ENCODE data around the gene TPP1. TPM values are rescaled to one million over a fixed set of nuclear protein-coding genes. Genes with fewer than 3 reads are reported as not detected.

Gene TPP1
- total and polyA plus RNA-seq, 9 donors: 21.0 to 360 (median 58.2) TPM

DNA sequence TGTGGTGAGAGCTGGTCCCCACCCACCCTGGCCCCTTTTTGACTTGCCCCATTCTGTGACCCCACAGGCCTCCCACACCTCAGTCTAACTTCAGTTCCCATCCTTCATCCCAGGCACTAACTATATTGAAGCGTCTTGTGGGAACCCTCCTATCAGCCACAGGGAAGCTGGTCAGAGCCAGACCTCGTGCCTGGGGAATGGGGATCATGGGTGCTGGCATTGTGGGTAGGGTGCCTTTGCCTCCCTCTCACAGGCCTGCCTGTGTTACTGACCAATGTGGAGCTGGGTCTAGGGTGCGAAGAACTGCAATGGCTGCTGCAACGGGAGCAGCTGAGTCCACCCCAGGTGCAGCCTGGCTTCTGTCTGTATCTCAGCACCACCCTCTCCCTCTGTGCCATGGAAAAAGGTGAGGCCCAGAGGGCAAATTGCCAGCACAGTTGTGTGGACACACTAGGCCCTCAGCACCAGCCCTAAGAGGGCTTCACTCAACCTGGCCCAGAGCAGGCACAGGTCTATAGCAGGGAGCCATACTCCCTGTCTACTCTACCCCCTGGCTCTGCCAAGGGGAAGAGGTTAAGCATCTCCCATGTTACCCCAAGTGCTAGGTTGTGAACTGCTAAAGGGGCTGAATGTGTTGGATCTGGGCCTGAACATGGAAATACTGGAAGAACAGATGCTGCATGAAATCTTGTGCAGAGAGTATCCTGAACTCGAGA is 53.1 kb downstream of the TPP1 start:
- intact Hi-C loops (cut with DNase I): no loop called here
- peaks cover 3% of the 10 kb centered on the region for H3K4me1 ChIP-seq (ENCODE audit: insufficient read depth)
- H3K36me3 ChIP-seq: no peaks in the 10 kb centered on the region
- DNase-seq: no peak
- 83 to 87% (median 85%) methylated on average over 5 of the region's 5 CpGs for WGBS, 3 donors
- TF ChIP-seq, protein P1, sequence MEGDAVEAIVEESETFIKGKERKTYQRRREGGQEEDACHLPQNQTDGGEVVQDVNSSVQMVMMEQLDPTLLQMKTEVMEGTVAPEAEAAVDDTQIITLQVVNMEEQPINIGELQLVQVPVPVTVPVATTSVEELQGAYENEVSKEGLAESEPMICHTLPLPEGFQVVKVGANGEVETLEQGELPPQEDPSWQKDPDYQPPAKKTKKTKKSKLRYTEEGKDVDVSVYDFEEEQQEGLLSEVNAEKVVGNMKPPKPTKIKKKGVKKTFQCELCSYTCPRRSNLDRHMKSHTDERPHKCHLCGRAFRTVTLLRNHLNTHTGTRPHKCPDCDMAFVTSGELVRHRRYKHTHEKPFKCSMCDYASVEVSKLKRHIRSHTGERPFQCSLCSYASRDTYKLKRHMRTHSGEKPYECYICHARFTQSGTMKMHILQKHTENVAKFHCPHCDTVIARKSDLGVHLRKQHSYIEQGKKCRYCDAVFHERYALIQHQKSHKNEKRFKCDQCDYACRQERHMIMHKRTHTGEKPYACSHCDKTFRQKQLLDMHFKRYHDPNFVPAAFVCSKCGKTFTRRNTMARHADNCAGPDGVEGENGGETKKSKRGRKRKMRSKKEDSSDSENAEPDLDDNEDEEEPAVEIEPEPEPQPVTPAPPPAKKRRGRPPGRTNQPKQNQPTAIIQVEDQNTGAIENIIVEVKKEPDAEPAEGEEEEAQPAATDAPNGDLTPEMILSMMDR (IDR thresholded peaks at IDR 0.05): no peak
- no peak for TF ChIP-seq POLR2A (IDR thresholded peaks at IDR 0.05)
- no peak for TF ChIP-seq EP300 (IDR thresholded peaks at IDR 0.05)
- H3K27me3 ChIP-seq: no peaks in the 10 kb centered on the region
- H3K4me3 ChIP-seq: no peak overlapping the region
- H3K27ac ChIP-seq: no peak overlapping the region
- H3K9me3 ChIP-seq: no peaks in the 10 kb centered on the region

DNA sequence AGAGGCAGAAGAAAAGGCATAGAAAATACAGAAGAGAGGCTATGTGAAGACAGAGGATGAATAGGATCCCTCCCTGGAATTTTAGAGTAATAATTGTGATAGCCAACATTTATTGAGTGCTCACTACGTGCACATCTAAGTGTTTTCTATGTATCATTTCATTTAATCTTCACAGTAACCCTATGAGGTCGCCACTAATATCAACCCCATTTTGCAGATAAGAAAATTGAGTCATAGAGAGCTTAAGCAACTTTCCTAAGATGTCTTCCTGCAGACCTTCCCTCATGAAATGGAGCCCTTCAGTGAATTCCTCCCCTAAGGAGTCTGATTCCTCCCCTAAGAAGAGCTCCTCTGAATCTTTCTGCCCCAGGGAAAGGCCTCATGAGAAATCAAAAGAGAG is 53.9 kb downstream of the TPP1 start:
- WGBS, 3 donors: 68 to 89% (median 89%) methylated on average over 2 of the region's 2 CpGs

DNA sequence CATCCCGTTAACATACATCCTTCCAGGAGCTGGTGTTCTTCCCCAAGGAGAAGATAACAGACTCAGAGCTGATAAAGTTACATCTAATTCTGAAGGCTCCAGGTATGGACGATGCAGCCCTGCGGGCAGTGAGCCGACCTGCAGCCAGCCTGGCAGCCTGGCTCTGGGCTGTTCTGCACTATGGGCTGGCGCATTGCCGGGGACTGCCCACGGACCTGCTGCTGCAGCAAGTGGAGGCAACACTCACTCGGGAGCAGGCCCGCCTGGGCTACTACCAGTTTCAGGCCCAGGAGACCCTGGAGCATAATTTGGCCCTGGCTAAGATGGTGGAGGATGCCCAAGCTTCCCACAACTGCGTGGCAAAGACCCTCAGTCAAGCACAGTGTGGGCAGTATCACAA is 55.6 kb downstream of the TPP1 start:
- H3K9me3 ChIP-seq: no peaks in the 10 kb centered on the region
- WGBS, 3 donors: 77 to 82% (median 77%) methylated on average over 10 of the region's 10 CpGs
- TF ChIP-seq POLR2A (IDR thresholded peaks at IDR 0.05) (no peak), EP300 (IDR thresholded peaks at IDR 0.05) (no peak)
- TF ChIP-seq, protein P1 (IDR thresholded peaks at IDR 0.05): no peak
- no peak overlapping the region for H3K4me3 ChIP-seq
- no peak for DNase-seq
- peaks cover 2% of the 10 kb centered on the region for H3K4me1 ChIP-seq (ENCODE audit: insufficient read depth)
- intact Hi-C loops (cut with DNase I): no loop called here
- no peaks in the 10 kb centered on the region for H3K36me3 ChIP-seq
- no peaks in the 10 kb centered on the region for H3K27me3 ChIP-seq
- H3K27ac ChIP-seq: no peak overlapping the region

More for the DNA sequence above, 53.9 kb downstream of the TPP1 start:
- H3K36me3 ChIP-seq: no peaks in the 10 kb centered on the region
- no peak overlapping the region for H3K4me3 ChIP-seq
- no peak for TF ChIP-seq EP300 (IDR thresholded peaks at IDR 0.05)
- TF ChIP-seq POLR2A (IDR thresholded peaks at IDR 0.05): no peak
- TF ChIP-seq, protein P1 (IDR thresholded peaks at IDR 0.05): no peak
- intact Hi-C loops (cut with DNase I): no loop called here
- peaks cover 3% of the 10 kb centered on the region for H3K4me1 ChIP-seq (ENCODE audit: insufficient read depth)
- H3K27me3 ChIP-seq: no peaks in the 10 kb centered on the region
- no peak for DNase-seq
- H3K9me3 ChIP-seq: no peaks in the 10 kb centered on the region
- no peak overlapping the region for H3K27ac ChIP-seq

DNA sequence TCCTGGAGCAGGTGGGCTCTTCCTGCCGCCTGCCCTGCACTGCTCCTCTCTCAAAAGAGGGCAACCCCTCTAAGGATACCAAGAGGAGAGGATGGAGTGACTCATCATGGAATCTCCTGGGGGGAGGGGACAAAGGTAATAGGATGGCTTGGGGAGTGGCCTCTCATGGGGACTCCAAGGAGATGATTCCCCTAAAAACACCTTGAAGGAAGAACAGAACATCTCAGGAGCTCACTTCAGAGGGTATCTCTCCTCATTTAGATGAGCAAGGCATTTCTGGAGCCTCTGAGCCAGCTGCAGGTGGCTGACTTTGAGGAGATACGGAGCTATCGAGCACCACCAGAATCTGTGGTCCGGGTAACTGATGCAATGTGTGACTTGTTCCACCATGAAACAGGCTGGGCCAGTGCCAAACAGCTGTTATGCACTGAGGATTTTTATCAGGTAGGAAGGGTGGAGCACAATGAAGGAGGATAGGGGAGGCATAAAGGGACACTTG is 56.1 kb downstream of the TPP1 start:
- Histone ChIP-seq H3K36me3 (no peaks in the 10 kb centered on the region), H3K9me3 (no peaks in the 10 kb centered on the region), H3K4me3 (no peak overlapping the region), H3K4me1 (ENCODE audit: insufficient read depth) (no peaks in the 10 kb centered on the region), H3K27ac (no peak overlapping the region), H3K27me3 (no peaks in the 10 kb centered on the region)
- WGBS, 3 donors: 88 to 93% (median 89%) methylated on average over 4 of the region's 4 CpGs
- DNase-seq: no peak
- no peak for TF ChIP-seq EP300 (IDR thresholded peaks at IDR 0.05)
- TF ChIP-seq POLR2A (IDR thresholded peaks at IDR 0.05): no peak
- TF ChIP-seq, protein P1 (IDR thresholded peaks at IDR 0.05): no peak
- intact Hi-C loops (cut with DNase I): no loop called here

Other genes starting within 250 kb of the TPP1 start
- 10 to 100 TPM; 12.9 to 35.4 (median 30.7) TPM for gene SMPD1, start 228.9 kb downstream of the TPP1 start, total RNA-seq
- gene SMPD1, start 228.9 kb downstream of the TPP1 start, polyA plus RNA-seq: 10 to 100 TPM; 16.8 to 50.5 TPM
- gene APBB1, start 200.3 kb downstream of the TPP1 start, total RNA-seq: 10 to 100 TPM; 50.1 to 90.9 (median 60.4) TPM
- gene APBB1, start 200.3 kb downstream of the TPP1 start, polyA plus RNA-seq: 10 to 100 TPM; 34.1 to 57.7 TPM
- 1 to 10 TPM in 5 of 7 donors, under 1 TPM in 2; 0.46 to 4.1 (median 2.4) TPM for gene HPX, start 178.4 kb downstream of the TPP1 start, total RNA-seq
- 1 to 10 TPM in 1 of 2 donors, under 1 TPM in 1; 0.48 to 1.1 TPM for gene HPX, start 178.4 kb downstream of the TPP1 start, polyA plus RNA-seq
- 10 to 100 TPM in 6 of 7 donors, 1 to 10 TPM in 1; 9.7 to 27.4 (median 19.7) TPM for gene TRIM3, start 145.5 kb downstream of the TPP1 start, total RNA-seq
- gene TRIM3, start 145.5 kb downstream of the TPP1 start, polyA plus RNA-seq: 10 to 100 TPM; 13.6 to 14.7 TPM
- gene ARFIP2, start 138.1 kb downstream of the TPP1 start, total RNA-seq: 10 to 100 TPM; 43.6 to 70.4 (median 49.5) TPM
- 10 to 100 TPM; 35.8 to 37.8 TPM for gene ARFIP2, start 138.1 kb downstream of the TPP1 start, polyA plus RNA-seq
- gene TIMM10B, start 137.9 kb downstream of the TPP1 start, total RNA-seq: 10 to 100 TPM; 21.8 to 64.7 (median 38.4) TPM
- 10 to 100 TPM; 19.4 to 52.1 TPM for gene TIMM10B, start 137.9 kb downstream of the TPP1 start, polyA plus RNA-seq
- 10 to 100 TPM in 3 of 7 donors, 1 to 10 TPM in 4; 7.5 to 27.6 (median 9.3) TPM for gene DNHD1, start 122.1 kb downstream of the TPP1 start, total RNA-seq
- gene DNHD1, start 122.1 kb downstream of the TPP1 start, polyA plus RNA-seq: 1 to 10 TPM; 4.0 to 4.5 TPM
- 10 to 100 TPM in 5 of 7 donors, 1 to 10 TPM in 2; 8.2 to 25.5 (median 17.1) TPM for gene RRP8, start 15.8 kb downstream of the TPP1 start, total RNA-seq
- gene RRP8, start 15.8 kb downstream of the TPP1 start, polyA plus RNA-seq: 10 to 100 TPM; 13.4 to 32.7 TPM
- gene ILK, start 15.6 kb downstream of the TPP1 start, total RNA-seq: 100 to 1,000 TPM in 5 of 7 donors, 10 to 100 TPM in 2; 79.8 to 222 (median 140) TPM
- gene ILK, start 15.6 kb downstream of the TPP1 start, polyA plus RNA-seq: 100 to 1,000 TPM; 126 to 337 TPM
- 100 to 1,000 TPM in 2 of 7 donors, 10 to 100 TPM in 5; 45.1 to 109 (median 76.8) TPM for gene TAF10, start 7.2 kb downstream of the TPP1 start, total RNA-seq
- 100 to 1,000 TPM in 1 of 2 donors, 10 to 100 TPM in 1; 40.0 to 183 TPM for gene TAF10, start 7.2 kb downstream of the TPP1 start, polyA plus RNA-seq
- gene DCHS1, start 36.4 kb upstream of the TPP1 start, total RNA-seq: 10 to 100 TPM; 14.8 to 36.8 (median 23.0) TPM
- gene DCHS1, start 36.4 kb upstream of the TPP1 start, polyA plus RNA-seq: 10 to 100 TPM in 1 of 2 donors, 1 to 10 TPM in 1; 5.2 to 20.2 TPM
- gene MRPL17, start 63.9 kb upstream of the TPP1 start, total RNA-seq: 10 to 100 TPM; 23.0 to 37.9 (median 30.7) TPM
- gene MRPL17, start 63.9 kb upstream of the TPP1 start, polyA plus RNA-seq: 10 to 100 TPM; 28.2 to 30.1 TPM
- gene OR2AG2, start 152.6 kb upstream of the TPP1 start, total RNA-seq: under 1 TPM in 4 of 7 donors, not detected in 3; under 0.01 to 0.17 (median 0.05) TPM
- under 1 TPM in 1 of 2 donors, not detected in 1; 0.03 TPM for gene OR2AG2, start 152.6 kb upstream of the TPP1 start, polyA plus RNA-seq
- not detected for gene OR2AG1, start 163.6 kb upstream of the TPP1 start, total RNA-seq
- gene OR2AG1, start 163.6 kb upstream of the TPP1 start, polyA plus RNA-seq: not detected
- gene OR6A2, start 180.3 kb upstream of the TPP1 start, total RNA-seq: under 1 TPM in 5 of 7 donors, not detected in 2; 0.17 to 0.46 (median 0.20) TPM
- not detected for gene OR6A2, start 180.3 kb upstream of the TPP1 start, polyA plus RNA-seq
- gene OR10A5, start 226.3 kb upstream of the TPP1 start, total RNA-seq: not detected
- not detected for gene OR10A5, start 226.3 kb upstream of the TPP1 start, polyA plus RNA-seq
- gene OR10A2, start 243.6 kb upstream of the TPP1 start, total RNA-seq: not detected
- gene OR10A2, start 243.6 kb upstream of the TPP1 start, polyA plus RNA-seq: not detected